MCF 10A (cell line): Measurements from ENCODE around the gene AK5. TPM values are rescaled to one million over a fixed set of nuclear protein-coding genes. Genes with fewer than 3 reads are reported as not detected.
"Not testable (repeated sequence)": the region's sequence is repeated elsewhere in the genome, so short reads cannot be mapped to it uniquely, and the experiment has no call there.

Experiments
- BruUV-seq: library from RNA; stranded (reverse); fragments of 400-500 nt; replicated peaks from 2 replicates; lab custom pipeline; 2021; lab: Mats Ljungman, UMichigan
- CTCF ChIA-PET: fragments of 300-600 bp; sonication (Branson Sonifier 250); formaldehyde crosslinking; extraction: SDS; loops from one replicate; lab custom pipeline; 2021; ENCODE audit warnings: antibody characterized with exemption, inconsistent platforms; lab: Yijun Ruan, JAX
- POLR2A ChIA-PET: fragments of 300-600, 350-650 bp; sonication (Branson Sonifier 250); formaldehyde crosslinking; extraction: SDS; loops from one replicate; lab custom pipeline; 2020; ENCODE audit warnings: antibody characterized with exemption, inconsistent platforms; lab: Yijun Ruan, JAX
- DNase-seq: peaks from one replicate; pipeline ENCODE4 v3.0.0-alpha.2; 2018; ENCODE audit not compliant: unreplicated experiment
- H3K27ac Mint-ChIP-seq: one replicate; pipeline ENCODE4 v1.8.0; 2022; ENCODE audit warnings: mild to moderate bottlenecking, low read depth, mixed read lengths; ENCODE audit not compliant: unreplicated experiment
- H3K27me3 Mint-ChIP-seq: one replicate; pipeline ENCODE4 v1.8.0; 2022; ENCODE audit warnings: mixed read lengths; ENCODE audit not compliant: insufficient read depth, unreplicated experiment
- H3K36me3 Mint-ChIP-seq: one replicate; pipeline ENCODE4 v1.8.0; 2022; ENCODE audit warnings: mild to moderate bottlenecking, moderate library complexity, mixed read lengths; ENCODE audit not compliant: insufficient read depth, unreplicated experiment
- H3K4me1 Mint-ChIP-seq: one replicate; pipeline ENCODE4 v1.8.0; 2022; ENCODE audit warnings: mixed read lengths; ENCODE audit not compliant: insufficient read depth, unreplicated experiment
- H3K4me3 Mint-ChIP-seq: one replicate; pipeline ENCODE4 v1.8.0; 2022; ENCODE audit warnings: mild to moderate bottlenecking, moderate library complexity, mixed read lengths; ENCODE audit not compliant: unreplicated experiment
- H3K9me3 Mint-ChIP-seq: one replicate; pipeline ENCODE4 v1.8.0; 2022; ENCODE audit warnings: mixed read lengths; ENCODE audit not compliant: unreplicated experiment
- intact Hi-C: fragments of 100-400 bp; cut with micrococcal nuclease; formaldehyde crosslinking; loops from 2 replicates; pipeline ENCODE4 v1.14.1; 2022
- total RNA-seq: library from RNA; stranded (reverse); gene quantifications from 2 replicates; pipeline ENCODE4 v1.2.3, GENCODE V29; 2022
- TF ChIP-seq, protein P1 (sequence below): fragments of 200-600 bp; IDR thresholded peaks from one replicate; pipeline ENCODE4 v1.8.0; 2022; ENCODE audit warnings: antibody characterized with exemption, mild to moderate bottlenecking; ENCODE audit not compliant: unreplicated experiment

Gene AK5
- total RNA-seq, 1 experiment from 2014 or later = not detected

DNA sequence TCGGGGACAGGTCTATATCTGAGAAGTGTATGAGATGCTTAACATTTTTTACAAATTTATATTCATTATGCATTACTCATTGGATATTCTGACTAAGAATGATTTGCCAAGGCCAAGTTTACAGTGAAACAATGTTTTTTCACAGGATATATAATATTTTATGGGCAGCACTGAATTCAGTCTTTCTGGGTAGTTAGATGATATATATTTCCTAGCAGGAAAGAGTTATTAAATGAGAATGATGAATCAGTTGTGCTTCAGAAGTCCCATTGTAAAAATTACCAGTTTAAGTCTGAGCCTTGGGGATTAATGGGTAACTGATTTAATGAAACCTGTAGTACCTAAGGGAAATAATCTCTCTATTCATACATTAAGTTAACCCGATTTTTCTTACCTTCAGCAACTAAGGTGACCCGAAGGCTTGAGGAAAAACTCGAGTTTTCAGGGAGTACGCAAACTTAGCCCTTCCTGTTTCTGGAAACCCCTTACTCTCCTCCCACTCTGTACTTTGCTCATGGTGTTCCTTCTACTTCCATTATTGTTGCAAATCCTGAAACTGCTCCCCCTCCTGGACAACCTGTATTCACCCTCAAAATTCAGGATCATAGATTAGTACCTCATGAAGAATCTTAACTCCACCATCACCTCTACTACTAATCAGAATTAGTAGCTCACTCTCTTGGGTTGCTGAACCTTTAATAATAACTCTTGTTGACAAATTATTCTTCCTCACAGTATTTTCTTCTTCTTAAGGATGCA is 135.1 kb downstream of the AK5 start:
- TF ChIP-seq, protein P1, sequence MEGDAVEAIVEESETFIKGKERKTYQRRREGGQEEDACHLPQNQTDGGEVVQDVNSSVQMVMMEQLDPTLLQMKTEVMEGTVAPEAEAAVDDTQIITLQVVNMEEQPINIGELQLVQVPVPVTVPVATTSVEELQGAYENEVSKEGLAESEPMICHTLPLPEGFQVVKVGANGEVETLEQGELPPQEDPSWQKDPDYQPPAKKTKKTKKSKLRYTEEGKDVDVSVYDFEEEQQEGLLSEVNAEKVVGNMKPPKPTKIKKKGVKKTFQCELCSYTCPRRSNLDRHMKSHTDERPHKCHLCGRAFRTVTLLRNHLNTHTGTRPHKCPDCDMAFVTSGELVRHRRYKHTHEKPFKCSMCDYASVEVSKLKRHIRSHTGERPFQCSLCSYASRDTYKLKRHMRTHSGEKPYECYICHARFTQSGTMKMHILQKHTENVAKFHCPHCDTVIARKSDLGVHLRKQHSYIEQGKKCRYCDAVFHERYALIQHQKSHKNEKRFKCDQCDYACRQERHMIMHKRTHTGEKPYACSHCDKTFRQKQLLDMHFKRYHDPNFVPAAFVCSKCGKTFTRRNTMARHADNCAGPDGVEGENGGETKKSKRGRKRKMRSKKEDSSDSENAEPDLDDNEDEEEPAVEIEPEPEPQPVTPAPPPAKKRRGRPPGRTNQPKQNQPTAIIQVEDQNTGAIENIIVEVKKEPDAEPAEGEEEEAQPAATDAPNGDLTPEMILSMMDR = peak; percentile 41
- Mint-ChIP-seq H3K4me3 (no peak overlapping the region), H3K27me3 (peaks cover 21% of the 10 kb centered on the region), H3K4me1 (peaks cover 12% of the 10 kb centered on the region), H3K27ac (no peak overlapping the region), H3K9me3 (peaks cover under 1% of the 10 kb centered on the region), H3K36me3 (no peaks in the 10 kb centered on the region)
- POLR2A ChIA-PET = no interaction called here
- peak; percentile 55 for DNase-seq
- intact Hi-C loops = loop anchor here (1.0 kb wide), 1 partner anchor 269 kb away; no protein-coding TSS in a partner anchor
- CTCF ChIA-PET = interaction anchor here (0.6 to 0.7 kb wide), 2 partner anchors 255 to 1999 kb away, joined by 3 read pairs; no protein-coding TSS in a partner anchor
- no TSS peak for BruUV-seq

DNA sequence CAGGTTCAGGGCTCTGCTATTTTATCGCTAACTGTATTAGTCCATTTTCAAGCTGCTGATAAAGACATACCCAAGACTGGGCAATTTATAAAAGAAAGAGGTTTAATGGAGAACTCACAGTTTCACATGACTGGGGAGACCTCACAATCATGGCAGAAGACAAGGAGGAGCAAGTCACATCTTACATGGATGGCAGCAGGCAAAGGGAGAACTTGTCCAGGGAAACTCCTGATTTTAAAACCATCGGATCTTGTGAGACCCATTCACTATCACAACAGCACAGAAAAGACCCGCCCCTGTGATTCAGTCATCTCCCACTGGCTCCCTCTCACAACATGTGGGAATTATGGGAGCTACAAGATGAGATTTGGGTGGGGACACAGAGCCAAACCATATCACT is 136.2 kb downstream of the AK5 start:
- H3K36me3 Mint-ChIP-seq, CTCF ChIA-PET, H3K4me1 Mint-ChIP-seq, intact Hi-C loops, H3K27ac Mint-ChIP-seq, DNase-seq, H3K4me3 Mint-ChIP-seq, POLR2A ChIA-PET, BruUV-seq, H3K9me3 Mint-ChIP-seq: not testable (repeated sequence)
- peaks cover 23% of the 10 kb centered on the region for H3K27me3 Mint-ChIP-seq

DNA sequence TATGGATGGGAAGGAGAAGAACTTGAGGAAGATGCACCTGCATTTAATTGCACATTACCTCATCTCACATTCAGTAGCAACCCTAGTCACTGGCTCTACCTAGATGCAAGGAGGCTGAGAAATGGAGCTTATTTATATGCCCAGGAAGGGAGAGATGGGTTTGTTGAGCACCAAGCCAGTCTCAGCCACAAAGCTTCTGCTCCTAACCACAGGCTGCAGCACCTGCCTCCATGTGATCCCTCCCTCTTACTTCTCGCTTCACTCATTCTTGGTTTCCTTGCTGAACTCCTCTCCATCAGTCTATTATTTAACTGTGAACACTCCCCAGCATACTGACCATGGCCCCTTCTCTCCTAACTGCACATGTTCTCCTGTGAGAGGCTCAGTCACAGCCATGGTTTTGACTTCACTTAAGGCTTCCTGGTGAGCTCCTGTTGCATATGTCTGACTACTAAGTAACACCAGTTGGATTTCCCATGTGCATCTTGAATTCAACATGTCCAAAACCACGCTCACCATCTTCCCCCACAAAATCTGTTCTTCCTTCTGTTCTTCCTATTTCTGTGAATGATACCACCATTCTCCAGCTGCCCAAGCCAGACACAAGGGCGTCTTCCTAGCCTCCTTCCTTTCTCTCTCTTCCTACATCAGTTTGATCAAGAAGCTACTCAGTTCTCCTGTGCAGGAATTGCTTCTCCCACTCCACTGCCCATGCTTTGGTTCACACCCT is 139.8 kb downstream of the AK5 start:
- peaks cover 5% of the 10 kb centered on the region for H3K9me3 Mint-ChIP-seq
- CTCF ChIA-PET = interaction anchor here (0.5 to 0.7 kb wide), 4 partner anchors 9 to 115 kb away, joined by 3 read pairs; no protein-coding TSS in a partner anchor
- H3K27ac Mint-ChIP-seq = no peak overlapping the region
- TF ChIP-seq, protein P1 = no peak
- H3K36me3 Mint-ChIP-seq = no peaks in the 10 kb centered on the region
- intact Hi-C loops = no loop called here
- POLR2A ChIA-PET = interaction anchor here (0.5 kb wide), 1 partner anchor 74 kb away, joined by 3 read pairs; no protein-coding TSS in a partner anchor
- no peak for DNase-seq
- no peak overlapping the region for H3K4me3 Mint-ChIP-seq
- BruUV-seq = no TSS peak
- peaks cover 23% of the 10 kb centered on the region for H3K27me3 Mint-ChIP-seq
- peaks cover 7% of the 10 kb centered on the region for H3K4me1 Mint-ChIP-seq

DNA sequence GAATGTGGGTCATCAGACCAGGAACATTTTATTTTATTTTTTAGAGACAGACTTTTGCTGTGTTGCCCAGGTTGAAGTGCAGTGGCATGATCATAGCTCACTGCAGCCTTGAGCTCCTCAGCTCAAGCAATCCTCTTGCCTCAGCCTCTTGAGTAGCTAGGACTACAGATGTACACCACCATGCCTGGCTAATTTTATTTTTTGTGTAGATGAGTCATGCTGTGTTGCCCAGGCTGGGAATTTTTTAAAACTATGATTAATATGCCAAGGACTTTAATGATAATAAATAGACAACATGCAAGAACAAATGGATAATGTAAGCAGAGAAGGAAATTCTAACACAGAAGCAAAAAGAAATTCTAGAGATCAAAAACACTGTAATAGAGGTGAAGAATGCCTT is 142.4 kb downstream of the AK5 start:
- H3K9me3 Mint-ChIP-seq = peaks cover 5% of the 10 kb centered on the region
- peaks cover 7% of the 10 kb centered on the region for H3K4me1 Mint-ChIP-seq
- H3K4me3 Mint-ChIP-seq = no peak overlapping the region
- ChIA-PET CTCF (no interaction called here), POLR2A (no interaction called here)
- H3K27ac Mint-ChIP-seq = no peak overlapping the region
- TF ChIP-seq, protein P1 = no peak
- peak; percentile 35 for DNase-seq
- no TSS peak for BruUV-seq
- intact Hi-C loops = no loop called here
- peaks cover 19% of the 10 kb centered on the region for H3K27me3 Mint-ChIP-seq
- no peaks in the 10 kb centered on the region for H3K36me3 Mint-ChIP-seq
